ENCODE measurements around the gene SLC8B1. TPM values are rescaled to one million over a fixed set of nuclear protein-coding genes. Genes with fewer than 3 reads are reported as not detected.
"Not testable (repeated sequence)": the region's sequence is repeated elsewhere in the genome, so short reads cannot be mapped to it uniquely, and the experiment has no call there.

Gene SLC8B1
- total RNA-seq, 1 experiment from 2014 or later = 5.1 TPM

- no peak for DNase-seq (ENCODE audit: low read depth, low spot score)
- in situ Hi-C loops (cut with HindIII; ENCODE audit: low pct_unique_long_range_greater_than_20kb, low sequenced_read_pairs) = no loop called here
Observed at GRCh38 chr12:113359939-113360748, 25.2 kb upstream of the SLC8B1 start.

DNA sequence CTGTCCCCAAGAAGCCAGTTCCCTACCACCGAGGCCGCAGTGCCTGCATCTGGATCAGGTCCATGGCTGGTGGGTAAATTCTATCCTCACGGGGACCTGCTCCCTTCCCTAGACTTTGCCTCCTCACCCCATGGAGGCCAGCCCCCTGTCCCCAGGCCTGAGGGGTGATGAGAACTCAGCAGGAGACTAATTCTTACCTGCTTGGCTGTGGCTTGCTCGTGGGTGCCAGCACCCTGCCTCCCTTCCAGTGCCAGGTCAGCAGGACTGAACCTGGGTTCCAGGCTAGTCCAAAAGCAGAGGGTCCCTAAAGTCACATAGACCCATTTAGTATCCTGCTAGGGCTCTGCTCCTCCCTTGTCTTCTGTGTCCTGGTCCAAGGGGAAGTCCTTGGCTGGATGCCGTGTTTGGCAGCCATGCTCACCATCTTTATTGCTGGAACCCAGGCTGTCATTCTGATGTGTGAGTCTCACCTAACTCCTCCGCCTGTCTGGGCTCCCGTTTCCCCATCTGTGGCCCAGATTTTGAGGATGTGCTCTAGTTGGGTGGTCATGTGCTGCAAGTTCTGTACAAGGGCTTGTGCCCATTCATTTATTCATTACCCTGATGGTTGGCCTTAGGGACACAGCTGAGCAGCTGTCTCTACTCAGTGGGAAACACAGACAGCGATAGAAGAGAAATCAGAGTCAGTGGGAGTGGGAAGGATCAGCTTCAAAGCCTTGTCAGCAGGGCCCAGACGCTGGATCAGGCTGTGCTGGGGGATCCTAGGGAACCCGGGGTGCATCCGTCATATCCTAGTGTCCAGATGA lies 24.4 kb upstream of the SLC8B1 start:
- in situ Hi-C loops (cut with HindIII; ENCODE audit: low pct_unique_long_range_greater_than_20kb, low sequenced_read_pairs) = no loop called here
- DNase-seq (ENCODE audit: low read depth, low spot score) = no peak

DNA sequence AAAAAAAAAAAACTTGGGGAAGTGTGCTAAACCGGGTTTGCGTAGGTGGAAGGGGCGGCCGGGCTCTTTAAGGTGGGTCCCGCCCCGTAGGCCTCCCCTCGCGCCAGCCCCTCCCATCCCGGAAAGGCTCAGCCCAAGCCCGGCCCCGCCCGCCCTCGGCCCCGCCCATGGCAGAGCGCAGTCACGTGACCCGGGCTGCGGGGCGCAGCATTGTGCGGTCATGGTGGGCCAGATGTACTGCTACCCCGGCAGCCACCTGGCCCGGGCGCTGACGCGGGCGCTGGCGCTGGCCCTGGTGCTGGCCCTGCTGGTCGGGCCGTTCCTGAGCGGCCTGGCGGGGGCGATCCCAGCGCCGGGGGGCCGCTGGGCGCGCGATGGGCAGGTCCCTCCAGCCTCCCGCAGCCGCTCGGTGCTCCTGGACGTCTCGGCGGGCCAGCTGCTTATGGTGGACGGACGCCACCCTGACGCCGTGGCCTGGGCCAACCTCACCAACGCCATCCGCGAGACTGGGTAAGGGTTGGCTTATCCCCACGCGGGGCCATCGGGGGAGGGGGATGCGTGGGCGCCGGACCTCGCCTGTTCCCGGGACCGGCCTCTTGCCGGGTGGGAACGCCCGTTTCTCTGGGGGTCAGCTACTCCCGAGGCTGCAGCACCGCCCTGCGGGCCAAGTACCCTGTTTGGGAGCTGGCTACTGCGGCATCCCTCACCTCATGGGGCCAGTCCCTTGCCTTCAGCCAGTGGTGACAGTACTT lies 23.6 kb upstream of the SLC8B1 start, which contains the start of gene PLBD2:
Gene PLBD2, plus strand, starts transcription at position 207 of the 752 bp plus-strand sequence. Its CDS starts 14 bp downstream, at position 221.
- in situ Hi-C loops (cut with HindIII; ENCODE audit: low pct_unique_long_range_greater_than_20kb, low sequenced_read_pairs) = no loop called here
- DNase-seq (ENCODE audit: low read depth, low spot score) = peak; percentile 93

DNA sequence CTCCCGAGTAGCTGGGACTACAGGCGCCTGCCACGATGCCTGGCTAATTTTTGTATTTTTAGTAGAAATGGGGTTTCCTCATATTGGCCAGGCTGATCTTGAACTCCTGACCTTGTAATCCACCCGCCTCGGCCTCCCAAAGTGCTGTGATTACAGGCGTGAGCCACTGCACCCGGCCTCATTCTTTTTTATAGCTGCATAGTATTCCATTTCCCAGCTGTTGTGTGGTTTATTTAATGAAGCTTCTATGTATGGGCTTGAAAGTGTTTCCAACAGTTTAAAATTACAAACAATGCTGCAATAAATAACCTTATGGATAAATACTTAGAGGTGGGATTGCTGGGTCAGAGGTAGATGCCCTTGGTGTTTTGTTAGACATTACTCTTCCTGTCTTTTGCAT lies 19.3 kb upstream of the SLC8B1 start:
- in situ Hi-C loops (cut with HindIII; ENCODE audit: low pct_unique_long_range_greater_than_20kb, low sequenced_read_pairs); DNase-seq (ENCODE audit: low read depth, low spot score): not testable (repeated sequence)

DNA sequence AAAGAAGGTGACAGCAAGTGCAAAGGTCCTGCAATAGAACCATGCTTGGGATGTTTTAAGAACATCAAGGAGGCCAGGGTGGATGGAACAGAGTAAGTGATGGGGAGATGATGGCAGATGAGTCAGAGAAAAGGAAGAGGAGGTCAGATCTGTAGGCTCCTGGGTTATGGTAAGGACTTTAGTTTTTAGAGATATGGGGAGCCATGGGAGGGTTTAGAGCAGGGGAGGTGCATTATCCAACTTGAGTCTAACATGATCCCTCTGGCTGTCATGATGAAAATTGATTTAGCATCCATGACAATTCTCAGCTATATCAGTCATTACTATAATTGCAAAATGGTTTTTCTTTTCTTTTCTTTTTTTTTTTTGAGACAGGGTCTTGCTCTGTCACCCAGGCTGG lies 16.2 kb upstream of the SLC8B1 start:
- no peak for DNase-seq (ENCODE audit: low read depth, low spot score)
- in situ Hi-C loops (cut with HindIII; ENCODE audit: low pct_unique_long_range_greater_than_20kb, low sequenced_read_pairs) = no loop called here

DNA sequence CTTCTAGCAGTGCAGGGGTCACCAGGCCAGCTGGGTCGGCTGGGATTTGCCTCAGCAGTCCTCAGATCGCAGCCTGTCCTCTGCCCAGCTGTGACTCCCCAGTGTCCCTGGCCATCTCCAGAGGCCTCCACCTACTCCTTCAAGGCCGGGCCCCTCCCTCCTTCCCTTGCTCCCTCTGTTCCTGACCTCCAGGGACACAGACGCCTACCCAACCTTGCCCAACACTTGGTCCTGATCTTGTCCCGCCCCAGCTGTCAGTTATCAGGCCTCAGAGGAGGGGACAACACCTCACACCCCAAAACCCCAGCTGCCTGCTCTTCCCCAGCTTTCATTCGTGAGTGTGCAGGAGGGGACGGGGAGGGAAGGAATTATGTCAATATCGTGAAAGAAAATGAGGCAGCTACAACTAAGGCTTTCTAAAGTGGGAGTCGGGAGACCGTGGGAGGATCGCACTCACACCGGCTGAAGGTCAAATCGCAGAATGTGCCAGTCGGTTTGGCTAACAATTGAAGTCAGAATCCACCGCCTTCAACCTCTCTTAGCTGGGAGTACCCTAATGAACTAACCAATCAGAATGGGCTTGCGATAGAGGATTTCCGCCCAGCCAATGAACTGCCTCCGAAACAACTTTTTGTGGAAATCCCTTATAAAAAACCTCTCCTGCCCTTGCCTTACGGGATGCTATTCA lies 14.1 kb upstream of the SLC8B1 start:
- in situ Hi-C loops (cut with HindIII; ENCODE audit: low pct_unique_long_range_greater_than_20kb, low sequenced_read_pairs) = no loop called here
- no peak for DNase-seq (ENCODE audit: low read depth, low spot score)

DNA sequence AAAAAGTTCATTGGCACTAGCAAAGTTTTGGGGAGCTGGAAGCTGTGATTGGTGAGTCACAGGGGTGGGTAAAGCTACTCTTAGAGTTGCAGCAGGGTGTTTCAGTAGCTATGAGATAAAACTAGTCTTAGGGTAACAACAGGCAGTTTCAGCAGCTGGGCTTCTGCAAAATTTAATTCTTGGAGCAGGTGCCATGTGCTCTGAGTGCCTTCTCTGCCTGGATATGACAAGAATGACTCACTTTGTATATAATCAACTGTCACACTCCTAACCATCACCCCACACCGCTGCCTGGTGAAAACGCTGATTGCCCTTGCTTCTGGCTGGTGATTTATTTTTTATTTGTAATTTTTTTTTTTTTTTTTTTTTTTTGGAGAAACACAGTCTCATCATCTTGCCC lies 13.0 kb upstream of the SLC8B1 start:
- in situ Hi-C loops (cut with HindIII; ENCODE audit: low pct_unique_long_range_greater_than_20kb, low sequenced_read_pairs) = no loop called here
- no peak for DNase-seq (ENCODE audit: low read depth, low spot score)

GRCh38 chr12:113347107-113347506 lies 12.2 kb upstream of the SLC8B1 start:
- in situ Hi-C loops (cut with HindIII; ENCODE audit: low pct_unique_long_range_greater_than_20kb, low sequenced_read_pairs) = no loop called here

GRCh38 chr12:113346353-113346752 lies 11.4 kb upstream of the SLC8B1 start:
- in situ Hi-C loops (cut with HindIII; ENCODE audit: low pct_unique_long_range_greater_than_20kb, low sequenced_read_pairs) = no loop called here
- no peak for DNase-seq (ENCODE audit: low read depth, low spot score)

More at GRCh38 chr12:113347107-113347506, 12.2 kb upstream of the SLC8B1 start:
- no peak for DNase-seq (ENCODE audit: low read depth, low spot score)

DNA sequence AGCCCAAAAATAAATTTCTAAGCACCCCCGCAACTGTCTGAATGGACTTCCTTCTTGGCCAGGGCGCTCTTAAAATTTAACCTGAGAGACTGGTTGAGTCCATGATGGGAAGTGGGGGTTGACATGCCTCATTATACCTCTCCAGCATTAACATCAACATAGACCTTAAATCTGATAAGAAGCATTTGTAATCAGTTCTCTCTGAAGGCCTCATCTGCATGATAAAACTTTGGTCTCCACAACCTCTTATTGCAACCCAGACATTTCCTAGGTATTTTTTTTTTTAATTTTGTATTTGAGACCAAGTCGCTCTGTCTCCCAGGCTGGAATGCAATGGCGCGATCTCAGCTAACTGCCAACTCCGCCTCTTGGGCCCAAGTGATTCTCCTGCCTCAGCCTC lies 10.4 kb upstream of the SLC8B1 start:
- in situ Hi-C loops (cut with HindIII; ENCODE audit: low pct_unique_long_range_greater_than_20kb, low sequenced_read_pairs) = no loop called here
- DNase-seq (ENCODE audit: low read depth, low spot score) = no peak

GRCh38 chr12:113341535-113341934 lies 6.6 kb upstream of the SLC8B1 start:
- in situ Hi-C loops (cut with HindIII; ENCODE audit: low pct_unique_long_range_greater_than_20kb, low sequenced_read_pairs) = no loop called here

GRCh38 chr12:113340061-113340460 lies 5.2 kb upstream of the SLC8B1 start:
- in situ Hi-C loops (cut with HindIII; ENCODE audit: low pct_unique_long_range_greater_than_20kb, low sequenced_read_pairs) = no loop called here
- DNase-seq (ENCODE audit: low read depth, low spot score) = no peak

More at GRCh38 chr12:113341535-113341934, 6.6 kb upstream of the SLC8B1 start:
- DNase-seq (ENCODE audit: low read depth, low spot score) = no peak

DNA sequence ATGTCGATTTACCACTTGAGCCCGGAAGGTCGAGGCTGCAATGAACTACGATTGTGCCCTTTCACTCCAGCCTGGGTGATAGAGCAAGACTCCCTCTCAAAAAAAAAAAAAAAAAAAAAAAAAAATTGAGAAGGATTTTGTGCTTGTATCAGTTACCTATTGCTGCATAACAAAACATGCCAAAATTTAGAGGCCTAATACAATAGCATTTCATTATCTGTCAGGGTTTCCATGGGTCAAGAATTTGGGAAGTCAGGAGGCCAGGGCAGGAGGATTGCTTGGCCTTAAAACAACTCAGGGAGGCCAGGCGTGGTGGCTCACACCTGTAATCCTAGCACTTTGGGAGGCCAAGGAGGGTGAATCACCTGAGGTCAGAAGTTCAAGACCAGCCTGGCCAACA lies 4.6 kb upstream of the SLC8B1 start:
- in situ Hi-C loops (cut with HindIII; ENCODE audit: low pct_unique_long_range_greater_than_20kb, low sequenced_read_pairs) = no loop called here
- DNase-seq (ENCODE audit: low read depth, low spot score) = no peak

DNA sequence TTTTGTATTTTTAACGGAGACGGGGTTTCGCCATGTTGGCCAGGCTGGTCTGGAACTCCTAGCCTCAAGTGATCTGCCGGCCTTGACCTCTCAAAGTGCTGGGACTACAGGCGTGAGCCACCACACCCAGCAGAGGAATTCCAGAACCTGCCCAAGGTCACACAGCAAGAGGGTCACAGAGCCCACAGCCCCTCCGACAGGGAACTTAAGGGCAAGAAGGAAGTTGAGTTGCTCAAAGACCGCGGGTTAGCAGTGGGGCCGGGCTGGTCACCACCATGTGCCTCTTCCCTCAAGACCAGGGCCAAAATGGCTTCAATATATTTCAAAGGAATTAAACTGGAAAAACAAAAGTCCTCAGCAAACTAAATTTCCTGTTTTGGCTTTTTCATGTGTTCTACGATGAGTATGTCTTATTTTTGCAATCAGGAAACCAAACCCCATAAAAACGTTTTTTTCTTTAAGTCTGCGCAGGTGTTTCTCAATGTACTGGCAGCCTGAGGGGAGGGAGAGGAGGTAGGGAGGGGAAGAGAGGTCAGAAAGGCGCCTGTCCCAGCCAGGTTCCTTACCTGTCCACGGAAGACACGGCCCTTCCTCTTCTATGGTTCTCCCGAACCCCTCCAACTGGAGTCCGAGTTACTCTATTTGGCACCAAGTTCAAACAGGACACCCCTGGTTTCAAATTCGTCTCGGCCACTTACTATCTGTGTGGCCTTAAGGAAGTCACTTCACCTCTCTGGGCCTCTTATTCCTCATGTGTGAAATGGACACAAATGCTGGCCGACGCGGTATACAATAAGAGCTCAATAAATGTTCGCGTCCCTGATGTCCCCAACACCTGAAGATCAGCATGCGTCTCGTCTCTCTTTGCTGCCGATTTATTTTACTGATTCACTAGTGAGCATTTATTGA lies 778 bp downstream of the SLC8B1 start:
- in situ Hi-C loops (cut with HindIII; ENCODE audit: low pct_unique_long_range_greater_than_20kb, low sequenced_read_pairs) = no loop called here
- no peak for DNase-seq (ENCODE audit: low read depth, low spot score)

DNA sequence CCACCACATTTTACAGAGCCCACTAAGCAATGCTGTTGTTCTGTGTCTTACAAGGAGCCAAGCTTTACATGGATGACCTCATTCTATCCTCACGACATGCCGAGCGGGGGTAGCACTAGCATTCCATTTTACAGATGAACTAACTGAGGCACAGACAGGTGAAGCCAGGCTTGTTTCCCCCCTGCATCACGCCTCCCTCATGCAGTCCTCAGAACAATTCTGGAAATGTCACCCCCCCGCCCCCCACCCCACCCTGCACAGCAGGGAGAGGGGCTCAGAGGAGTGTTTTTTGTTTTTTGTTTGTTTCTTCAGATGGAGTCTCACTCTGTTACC lies 1.5 kb downstream of the SLC8B1 start:
- DNase-seq (ENCODE audit: low read depth, low spot score) = no peak
- in situ Hi-C loops (cut with HindIII; ENCODE audit: low pct_unique_long_range_greater_than_20kb, low sequenced_read_pairs) = no loop called here

DNA sequence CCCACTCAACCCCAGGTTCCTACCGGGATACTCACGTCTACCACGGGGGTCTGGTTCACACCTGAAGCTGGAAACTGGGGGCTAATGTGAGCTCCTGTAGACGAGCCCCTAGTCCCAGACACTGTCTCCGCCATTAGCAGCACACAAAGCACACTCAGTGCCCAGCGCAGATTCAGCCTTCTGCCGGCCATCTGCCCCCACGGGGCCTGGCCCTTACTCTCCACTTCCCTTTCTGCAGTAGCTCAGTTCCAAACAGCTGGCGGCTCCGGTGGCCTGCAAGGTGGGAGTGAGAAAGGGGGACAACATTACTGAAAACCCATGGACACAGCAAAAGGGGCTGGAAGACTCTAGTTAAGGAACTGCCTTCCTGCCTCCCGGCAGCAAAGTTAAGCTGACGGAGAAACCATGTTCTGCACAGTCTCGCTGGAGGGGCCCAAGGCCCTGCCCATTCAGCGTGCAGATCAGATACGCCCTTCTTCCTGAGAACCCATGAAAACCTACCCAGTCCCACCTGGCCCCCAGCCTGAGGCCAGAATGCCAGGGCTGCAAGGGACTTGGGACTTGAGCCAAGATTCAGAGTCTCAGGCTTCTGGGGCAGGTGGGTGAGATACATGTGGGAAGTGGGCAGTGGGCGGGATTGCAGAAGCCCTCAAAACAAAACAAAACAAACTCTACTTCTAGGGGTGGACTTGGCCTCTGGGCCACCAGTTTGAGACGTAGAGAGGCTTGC lies 2.1 kb downstream of the SLC8B1 start:
- in situ Hi-C loops (cut with HindIII; ENCODE audit: low pct_unique_long_range_greater_than_20kb, low sequenced_read_pairs) = no loop called here
- no peak for DNase-seq (ENCODE audit: low read depth, low spot score)

Data from SK-MEL-5 (cell line).